A673 (cell line): ENCODE data around the gene IQCK. TPM values are rescaled to one million over a fixed set of nuclear protein-coding genes. Genes with fewer than 3 reads are reported as not detected.

ENCODE experiments used
- BruUV-seq: library from RNA; stranded (reverse); fragments of 400-500 nt; replicated peaks from 2 replicates; lab custom pipeline; 2021; lab: Mats Ljungman, UMichigan
- CTCF ChIA-PET: fragments of 300-600 bp; sonication (Branson Sonifier 250); formaldehyde crosslinking; loops from one replicate; lab custom pipeline; 2022; ENCODE audit warnings: antibody characterized with exemption; lab: Charles Lee
- POLR2A ChIA-PET: fragments of 300-600 bp; sonication (Branson Sonifier 250); formaldehyde crosslinking; loops from one replicate; lab custom pipeline; 2022; ENCODE audit warnings: antibody characterized with exemption; ENCODE audit not compliant: low non-redundant PET; lab: Charles Lee
- DNase-seq: peaks from one replicate; pipeline ENCODE4 v3.0.0-alpha.2; 2015; ENCODE audit warnings: low spot score
- H3K27ac ChIP-seq: fragments of 200-600 bp; sonication (generic); 2 replicates; pipeline ENCODE4 v1.5.1; 2016; ENCODE audit warnings: mixed run types, low read depth, mild to moderate bottlenecking, mixed read lengths, antibody characterized with exemption, low read length; ENCODE audit not compliant: poor library complexity, severe bottlenecking
- H3K27me3 ChIP-seq: fragments of 200-600 bp; sonication (generic); replicated peaks from 2 replicates; pipeline ENCODE4 v1.6.1; 2017; ENCODE audit warnings: mixed run types, low read depth, mild to moderate bottlenecking, mixed read lengths, antibody characterized with exemption, low read length; ENCODE audit not compliant: insufficient read depth, poor library complexity
- H3K36me3 ChIP-seq: fragments of 200-600 bp; sonication (generic); 2 replicates; pipeline ENCODE4 v1.6.1; 2016; ENCODE audit warnings: mixed run types, mild to moderate bottlenecking, mixed read lengths, antibody characterized with exemption, low read length; ENCODE audit not compliant: insufficient read depth, poor library complexity, severe bottlenecking
- H3K4me1 ChIP-seq: fragments of 200-600 bp; sonication (generic); 2 replicates; pipeline ENCODE4 v1.6.1; 2017; ENCODE audit warnings: mixed run types, mild to moderate bottlenecking, mixed read lengths, antibody characterized with exemption, low read length; ENCODE audit not compliant: insufficient read depth, poor library complexity, severe bottlenecking
- H3K4me3 ChIP-seq: fragments of 200-600 bp; sonication (generic); 2 replicates; pipeline ENCODE4 v1.5.1; 2016; ENCODE audit warnings: low read depth, mixed run types, mild to moderate bottlenecking, mixed read lengths, low read length; ENCODE audit not compliant: poor library complexity, severe bottlenecking
- H3K9me3 ChIP-seq: fragments of 200-600 bp; sonication (generic); 2 replicates; pipeline ENCODE4 v1.6.1; 2016; ENCODE audit warnings: mixed run types, low read depth, mild to moderate bottlenecking, mixed read lengths, antibody characterized with exemption, low read length; ENCODE audit not compliant: poor library complexity, severe bottlenecking
- CTCF ChIP-seq: fragments of 300-800, 200-600 bp; sonication (generic); conservative IDR thresholded peaks from 2 replicates; pipeline ENCODE4 v1.5.1; 2017; ENCODE audit warnings: low read depth, mild to moderate bottlenecking, antibody characterized with exemption, low read length, moderate library complexity, mixed read lengths
- EZH2 ChIP-seq: fragments of 200-600 bp; sonication (generic); IDR thresholded peaks from 2 replicates; pipeline ENCODE4 v1.6.1; 2017; ENCODE audit warnings: borderline replicate concordance, low read depth, mild to moderate bottlenecking, mixed read lengths, antibody characterized with exemption, low read length; ENCODE audit not compliant: poor library complexity, severe bottlenecking
- intact Hi-C: fragments of 100-400 bp; cut with micrococcal nuclease; formaldehyde crosslinking; loops from one replicate; pipeline ENCODE4 v1.10.0; 2022; ENCODE audit not compliant: unreplicated experiment
- total RNA-seq: library from RNA; stranded (reverse); gene quantifications from 2 replicates; pipeline ENCODE4 v1.2.3, GENCODE V29; 2021

The IQCK gene
- total RNA-seq, 1 experiment from 2014 or later: 11.2 TPM

GRCh38 chr16:19817122-19817521 lies 99.1 kb downstream of the IQCK start:
- DNase-seq: no peak
- H3K27ac ChIP-seq: no peak overlapping the region
- no peaks in the 10 kb centered on the region for H3K36me3 ChIP-seq
- POLR2A ChIA-PET: no interaction called here
- intact Hi-C loops: no loop called here
- H3K4me1 ChIP-seq: no peaks in the 10 kb centered on the region
- H3K9me3 ChIP-seq: no peaks in the 10 kb centered on the region
- no TSS peak for BruUV-seq
- no peaks in the 10 kb centered on the region for H3K27me3 ChIP-seq
- no peak overlapping the region for H3K4me3 ChIP-seq
- no peak for TF ChIP-seq EZH2
- TF ChIP-seq CTCF: no peak
- CTCF ChIA-PET: no interaction called here

- DNase-seq: no peak
- ChIA-PET CTCF (no interaction called here), POLR2A (no interaction called here)
- Histone ChIP-seq H3K9me3 (no peaks in the 10 kb centered on the region), H3K4me3 (no peak overlapping the region), H3K4me1 (no peaks in the 10 kb centered on the region), H3K36me3 (no peaks in the 10 kb centered on the region), H3K27ac (no peak overlapping the region), H3K27me3 (no peaks in the 10 kb centered on the region)
- no TSS peak for BruUV-seq
- intact Hi-C loops: no loop called here
- TF ChIP-seq EZH2: no peak
- no peak for TF ChIP-seq CTCF
Observed at GRCh38 chr16:19817875-19818274, 99.8 kb downstream of the IQCK start.

- no peaks in the 10 kb centered on the region for H3K9me3 ChIP-seq
- no peaks in the 10 kb centered on the region for H3K27me3 ChIP-seq
- H3K36me3 ChIP-seq: no peaks in the 10 kb centered on the region
- intact Hi-C loops: no loop called here
- H3K27ac ChIP-seq: no peak overlapping the region
- no TSS peak for BruUV-seq
- no peak for DNase-seq
- H3K4me1 ChIP-seq: no peaks in the 10 kb centered on the region
- CTCF ChIA-PET: no interaction called here
- no peak overlapping the region for H3K4me3 ChIP-seq
- TF ChIP-seq CTCF: no peak
- TF ChIP-seq EZH2: no peak
- POLR2A ChIA-PET: no interaction called here
Observed at GRCh38 chr16:19822533-19822932, 104.5 kb downstream of the IQCK start.
